SK-N-MC (cell line): ENCODE data around the gene PARVA.

Experiments
- DNase-seq: peaks from one replicate; pipeline ENCODE4 v3.0.0-alpha.2; 2011; ENCODE audit warnings: low read depth, low spot score
- H3K27ac ChIP-seq: fragments of 200-600 bp; sonication (generic); 2 replicates; pipeline ENCODE4 v1.5.1; 2016; ENCODE audit warnings: mixed run types
- H3K36me3 ChIP-seq: fragments of 200-600 bp; sonication (generic); 2 replicates; pipeline ENCODE4 v1.6.1; 2017; ENCODE audit warnings: antibody characterized with exemption, low read length, mixed read lengths; ENCODE audit not compliant: insufficient read depth
- H3K4me3 ChIP-seq: fragments of 200-600 bp; sonication (generic); 2 replicates; pipeline ENCODE4 v1.5.1; 2016
- H3K9ac ChIP-seq: fragments of 200-600 bp; sonication (generic); 2 replicates; pipeline ENCODE4 v1.8.0; 2017; ENCODE audit warnings: mixed run types, mixed read lengths; ENCODE audit not compliant: insufficient read length
- H3K9me3 ChIP-seq: fragments of 200-600 bp; sonication (generic); 2 replicates; pipeline ENCODE4 v1.6.1; 2017; ENCODE audit warnings: low read depth, mild to moderate bottlenecking, antibody characterized with exemption, low read length, moderate library complexity, mixed read lengths
- EZH2 ChIP-seq: fragments of 200-600 bp; sonication (generic); IDR thresholded peaks from one replicate; pipeline ENCODE4 v1.6.1; 2017; ENCODE audit warnings: antibody characterized with exemption
- FOXP2 ChIP-seq: optimal IDR thresholded peaks from 2 replicates; pipeline ENCODE3; 2011; ENCODE audit warnings: mild to moderate bottlenecking, moderate library complexity; ENCODE audit not compliant: insufficient read depth; ENCODE audit errors: extremely low read length, control extremely low read depth
- POLR2AphosphoS5 ChIP-seq: IDR thresholded peaks from 2 replicates; pipeline ENCODE4 v1.6.1; 2012; ENCODE audit warnings: mild to moderate bottlenecking, low read depth, low read length, borderline replicate concordance

PARVA gene

DNA sequence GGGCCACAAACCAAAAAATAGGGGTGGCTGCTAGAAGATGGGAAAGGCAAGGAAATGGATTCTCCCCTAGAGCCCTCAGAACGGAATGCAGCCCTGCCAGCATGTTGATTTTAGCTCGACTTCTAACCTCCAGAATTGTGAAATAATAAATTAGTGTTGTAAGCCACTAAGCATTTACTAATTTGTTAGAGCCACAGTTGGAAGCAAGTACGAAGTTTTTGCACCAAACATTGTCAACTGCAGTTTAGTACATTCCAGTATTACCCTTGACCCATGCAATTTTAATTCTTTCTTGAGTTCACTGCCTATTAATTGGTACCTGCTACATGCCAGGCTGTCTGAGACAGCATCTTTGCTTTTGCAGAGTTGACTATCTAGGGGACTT, 32.2 kb downstream of the PARVA start:
- H3K9ac ChIP-seq = no peak overlapping the region
- DNase-seq = no peak
- TF ChIP-seq EZH2 (no peak), FOXP2 (no peak), POLR2AphosphoS5 (no peak)
- no peaks in the 10 kb centered on the region for H3K36me3 ChIP-seq
- no peak overlapping the region for H3K27ac ChIP-seq
- no peaks in the 10 kb centered on the region for H3K9me3 ChIP-seq
- no peak overlapping the region for H3K4me3 ChIP-seq

DNA sequence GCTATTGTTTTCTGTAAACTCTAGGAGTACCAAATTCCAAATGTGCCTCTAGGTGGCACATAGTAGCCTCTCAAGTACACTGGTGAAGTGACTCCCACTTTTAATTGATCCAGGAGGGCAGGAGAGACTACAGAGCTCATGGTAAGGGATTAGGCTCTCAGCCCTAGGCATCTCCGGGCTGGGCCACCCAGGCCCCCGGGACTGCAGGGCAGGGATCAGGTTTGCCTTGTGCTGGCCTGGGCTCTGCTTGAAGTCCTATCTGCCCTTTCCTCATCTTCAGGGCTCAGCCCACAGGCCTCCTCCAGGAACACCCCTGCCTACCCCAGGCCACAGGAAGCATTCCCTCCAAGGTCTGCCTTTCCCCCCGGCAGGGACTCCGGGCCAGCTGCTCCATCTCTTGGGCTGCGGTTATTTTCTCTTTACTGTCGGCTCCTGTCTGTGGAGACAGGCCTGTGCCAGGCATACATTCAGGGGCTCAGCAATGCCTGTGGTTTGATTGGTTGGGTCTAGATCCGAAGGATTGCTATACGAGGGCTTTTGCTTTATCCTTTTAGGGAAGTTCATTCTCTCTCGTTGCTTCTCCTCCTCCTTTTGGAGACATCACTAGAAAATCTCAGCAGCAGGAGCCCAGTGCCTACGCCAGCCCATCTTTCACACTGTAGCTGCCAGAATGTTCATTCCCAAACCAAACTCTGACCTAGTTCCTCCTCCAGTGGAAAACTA, 32.8 kb downstream of the PARVA start:
- no peaks in the 10 kb centered on the region for H3K36me3 ChIP-seq
- no peak overlapping the region for H3K4me3 ChIP-seq
- no peak overlapping the region for H3K27ac ChIP-seq
- TF ChIP-seq FOXP2 = no peak
- TF ChIP-seq EZH2 = no peak
- TF ChIP-seq POLR2AphosphoS5 = no peak
- no peaks in the 10 kb centered on the region for H3K9me3 ChIP-seq
- DNase-seq = no peak
- H3K9ac ChIP-seq = no peak overlapping the region

- TF ChIP-seq POLR2AphosphoS5 = no peak
- no peak for TF ChIP-seq EZH2
- TF ChIP-seq FOXP2 = no peak
- H3K9me3 ChIP-seq = no peaks in the 10 kb centered on the region
- DNase-seq = no peak
- H3K36me3 ChIP-seq = no peaks in the 10 kb centered on the region
- H3K9ac ChIP-seq = no peak overlapping the region
- H3K27ac ChIP-seq = no peak overlapping the region
- no peak overlapping the region for H3K4me3 ChIP-seq
Measured at GRCh38 chr11:12411393-12411792, 34.0 kb downstream of the PARVA start.

DNA sequence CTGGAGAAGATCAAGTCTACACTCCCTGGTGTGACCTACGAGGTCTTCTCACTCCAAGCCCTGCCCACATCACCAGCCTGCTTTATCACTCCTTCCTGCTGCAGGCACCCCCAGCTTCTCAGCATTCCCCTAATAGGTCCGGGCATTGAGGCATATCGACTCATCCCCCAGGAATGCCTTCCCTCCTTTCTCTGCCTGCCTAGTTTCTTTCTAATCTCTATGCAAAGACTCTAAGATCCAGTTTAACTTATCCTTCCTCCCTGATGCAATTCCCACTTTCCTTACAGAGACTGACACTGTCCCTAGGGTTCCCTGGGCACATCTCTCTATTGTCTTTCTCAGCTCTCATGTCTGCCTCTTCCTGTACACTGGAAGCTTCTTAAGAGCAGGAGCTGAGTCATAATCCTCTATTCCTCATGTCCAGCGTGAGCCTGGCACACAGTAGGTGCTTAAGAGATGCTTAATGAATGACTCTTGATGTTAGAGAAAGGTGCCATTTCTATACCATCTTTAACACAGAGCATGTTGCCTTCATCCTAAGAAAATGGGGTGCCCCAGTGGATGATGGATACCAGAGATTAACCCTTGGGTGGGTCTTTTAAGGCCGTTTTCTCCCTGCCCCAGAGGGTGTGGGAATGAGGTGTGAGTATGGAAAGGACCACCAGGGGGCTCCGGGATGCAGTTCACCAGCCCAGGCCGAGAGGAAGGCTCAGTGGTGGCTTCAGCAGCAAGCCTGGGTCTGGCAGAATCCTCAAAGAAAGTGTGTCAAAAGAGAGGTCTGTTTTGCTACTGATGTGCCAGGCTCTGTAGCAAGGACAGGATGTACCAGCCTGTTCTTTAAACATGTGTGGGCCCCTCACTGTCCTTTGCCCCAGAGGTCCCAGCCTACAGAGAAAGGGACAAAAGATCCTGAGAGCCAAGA, 34.7 kb downstream of the PARVA start:
- TF ChIP-seq FOXP2 = no peak
- TF ChIP-seq EZH2 = no peak
- no peak for TF ChIP-seq POLR2AphosphoS5
- no peak overlapping the region for H3K9ac ChIP-seq
- no peak for DNase-seq

GRCh38 chr11:12413141-12414052, 36.0 kb downstream of the PARVA start:
- Histone ChIP-seq H3K9me3 (no peaks in the 10 kb centered on the region), H3K36me3 (no peaks in the 10 kb centered on the region), H3K9ac (peak overlapping the region; percentile 39), H3K4me3 (peak overlapping the region; percentile 17; the same call in 1 of the 2 replicates), H3K27ac (0 out of 2 replicates have a peak overlapping the region, but pooled peaks have one; percentile 26)
- no peak for DNase-seq
- TF ChIP-seq POLR2AphosphoS5 (no peak), EZH2 (no peak), FOXP2 (no peak)

More for the DNA sequence above, 34.7 kb downstream of the PARVA start:
- H3K27ac ChIP-seq = no peak overlapping the region; the same call in 1 of the 2 replicates
- no peak overlapping the region for H3K4me3 ChIP-seq
- H3K9me3 ChIP-seq = no peaks in the 10 kb centered on the region
- H3K36me3 ChIP-seq = no peaks in the 10 kb centered on the region

- TF ChIP-seq EZH2 = no peak
- no peak for TF ChIP-seq POLR2AphosphoS5
- no peak for TF ChIP-seq FOXP2
- no peak overlapping the region for H3K9ac ChIP-seq
- DNase-seq = no peak
- no peaks in the 10 kb centered on the region for H3K36me3 ChIP-seq
- no peak overlapping the region for H3K4me3 ChIP-seq
- H3K9me3 ChIP-seq = no peaks in the 10 kb centered on the region
- 0 out of 2 replicates have a peak overlapping the region, but pooled peaks have one; percentile 26 for H3K27ac ChIP-seq
Measured at GRCh38 chr11:12414611-12415010, 37.2 kb downstream of the PARVA start.

DNA sequence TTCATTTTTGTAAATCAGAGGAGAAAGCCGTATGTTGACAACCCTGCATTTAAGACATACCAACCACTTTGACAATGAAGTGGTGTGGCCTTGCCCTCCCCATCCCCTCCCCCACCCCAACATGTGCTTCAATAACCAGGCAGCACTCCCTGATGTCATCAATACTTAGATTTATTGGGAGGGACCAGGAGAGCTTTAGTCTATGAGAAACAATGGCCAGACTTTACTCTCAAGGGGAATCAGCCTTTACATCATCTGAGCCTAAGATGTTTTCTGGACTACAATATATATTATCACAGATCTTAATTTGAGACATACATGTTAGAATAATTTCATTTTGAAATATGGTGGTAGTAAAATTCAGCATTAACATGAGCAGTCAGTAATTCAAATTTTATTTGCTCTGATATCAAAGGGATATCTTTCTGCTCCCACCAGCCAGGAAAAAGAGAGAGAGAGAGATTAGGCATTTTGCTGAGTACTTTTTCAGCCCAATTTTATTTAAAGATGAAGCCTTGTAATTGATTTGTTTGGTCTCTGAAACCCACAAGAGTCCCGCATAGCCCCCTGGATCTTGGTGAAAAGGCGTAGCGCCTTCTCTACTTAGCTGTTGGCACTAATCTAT, 38.1 kb downstream of the PARVA start:
- no peak overlapping the region for H3K9ac ChIP-seq
- no peak for DNase-seq
- TF ChIP-seq FOXP2 (no peak), EZH2 (no peak), POLR2AphosphoS5 (no peak)

More for the DNA sequence above, 38.1 kb downstream of the PARVA start:
- Histone ChIP-seq H3K27ac (peak overlapping the region; percentile 84), H3K9me3 (no peaks in the 10 kb centered on the region), H3K36me3 (no peaks in the 10 kb centered on the region), H3K4me3 (peak overlapping the region; percentile 30)
